ENCODE data around the gene LDB2.

LDB2 gene

DNA sequence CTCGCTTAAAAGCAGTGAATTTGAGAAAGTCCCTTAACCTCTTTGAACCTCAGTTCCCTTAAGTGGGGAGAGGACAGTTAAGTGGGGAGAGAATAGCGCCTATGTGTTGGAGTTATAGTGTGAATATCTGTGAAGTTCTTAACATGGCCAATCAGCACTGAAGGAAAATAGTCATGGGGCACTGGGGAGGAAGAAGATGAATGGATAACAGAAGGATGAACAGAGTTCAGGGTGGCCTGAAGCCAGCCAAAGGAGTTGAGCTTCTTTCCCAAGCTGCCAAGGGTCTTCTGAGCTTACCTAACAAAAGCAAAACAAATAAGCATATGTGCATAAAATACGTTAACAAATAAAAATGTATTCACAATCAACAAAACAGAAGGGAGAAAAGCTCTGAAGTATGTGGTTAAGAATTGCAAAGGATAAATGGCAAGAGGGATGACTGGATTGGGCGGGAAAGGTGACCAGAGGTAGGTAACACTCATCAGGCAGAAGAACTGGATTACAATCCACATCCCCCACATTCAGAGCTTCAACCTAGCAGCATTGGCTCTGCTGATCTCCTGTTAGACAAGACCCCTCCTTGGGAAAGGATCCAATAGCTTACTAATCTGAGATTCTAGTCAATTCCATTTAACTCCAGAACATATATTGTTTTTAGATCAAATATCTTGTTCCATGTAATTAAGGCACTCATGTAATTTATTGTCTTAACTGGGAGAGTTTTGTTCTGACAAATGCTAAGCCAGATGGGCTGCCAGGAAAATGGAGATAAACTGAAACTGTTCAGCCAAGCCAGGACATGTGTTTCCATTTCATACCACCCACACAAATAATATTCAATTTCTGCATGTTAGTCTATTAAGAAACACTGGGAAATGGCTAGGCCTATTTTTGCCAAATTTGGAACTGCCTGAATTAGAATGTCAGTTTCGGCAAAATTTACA, 221.2 kb downstream of the LDB2 start:
- FAIRE-seq, result no peak

DNA sequence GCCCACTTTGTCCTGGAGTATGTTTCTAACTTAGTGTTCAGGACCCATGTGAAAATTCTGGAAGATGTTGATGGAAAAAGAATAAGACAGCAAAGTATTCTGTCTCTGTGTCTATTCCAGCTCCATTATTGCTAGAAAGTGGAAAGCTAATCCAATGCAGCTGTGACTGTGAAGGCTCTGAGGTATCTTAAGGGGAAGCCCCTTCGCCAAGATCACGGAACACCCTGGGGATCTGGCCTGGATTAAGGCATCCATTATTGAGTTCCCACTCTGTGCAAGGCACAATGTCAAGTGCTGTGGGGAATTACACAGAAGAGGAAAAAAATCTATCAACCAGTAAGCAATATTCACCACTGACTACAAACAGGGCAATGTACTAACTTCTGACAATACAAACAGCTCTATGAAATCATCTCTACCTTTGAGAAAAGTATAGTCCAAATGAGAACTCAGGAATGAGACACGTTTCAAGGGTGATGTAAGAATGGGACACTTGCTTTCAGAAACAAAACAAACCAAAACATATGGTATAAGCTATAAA, 222.1 kb downstream of the LDB2 start:
- FAIRE-seq, result no peak

DNA sequence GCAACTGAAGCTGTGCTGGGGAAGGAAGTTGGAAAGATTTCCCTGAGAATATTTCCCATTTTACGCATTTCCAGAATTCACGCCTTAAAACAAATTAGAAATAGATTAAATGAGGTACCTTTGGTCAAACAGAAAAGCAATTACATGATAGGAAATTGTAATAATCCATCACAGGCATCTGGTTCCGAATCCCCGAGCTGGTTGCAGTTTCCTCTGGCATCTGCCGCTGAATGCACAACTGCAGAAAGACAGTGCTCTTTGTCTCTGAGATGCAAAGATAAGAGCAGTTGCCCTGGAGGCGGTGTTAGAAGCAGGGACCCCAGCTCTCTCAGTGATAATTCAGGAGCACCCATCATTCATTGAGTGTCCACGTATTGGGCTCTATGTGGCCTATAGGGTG, 224.4 kb downstream of the LDB2 start:
- no peak for FAIRE-seq

DNA sequence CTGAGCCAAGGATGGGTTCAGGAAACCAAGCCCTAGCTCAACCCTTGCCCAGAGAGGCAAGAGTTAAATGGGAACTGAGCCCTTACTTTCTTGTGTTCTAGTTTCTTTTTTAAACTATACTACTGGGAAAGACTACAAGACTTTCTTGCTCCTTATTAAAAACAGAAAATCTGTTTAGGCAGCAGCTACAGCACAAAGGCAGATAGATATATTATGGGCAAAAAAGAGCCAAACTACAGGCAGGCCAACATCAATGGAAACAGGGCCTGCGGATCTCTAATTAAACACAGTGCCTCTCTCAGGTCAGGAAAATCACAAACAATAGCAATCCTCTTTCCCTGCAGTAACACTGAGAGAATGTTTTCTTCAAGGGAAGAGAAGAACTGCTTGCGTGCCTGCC, 226.0 kb downstream of the LDB2 start:
- FAIRE-seq, result no peak

DNA sequence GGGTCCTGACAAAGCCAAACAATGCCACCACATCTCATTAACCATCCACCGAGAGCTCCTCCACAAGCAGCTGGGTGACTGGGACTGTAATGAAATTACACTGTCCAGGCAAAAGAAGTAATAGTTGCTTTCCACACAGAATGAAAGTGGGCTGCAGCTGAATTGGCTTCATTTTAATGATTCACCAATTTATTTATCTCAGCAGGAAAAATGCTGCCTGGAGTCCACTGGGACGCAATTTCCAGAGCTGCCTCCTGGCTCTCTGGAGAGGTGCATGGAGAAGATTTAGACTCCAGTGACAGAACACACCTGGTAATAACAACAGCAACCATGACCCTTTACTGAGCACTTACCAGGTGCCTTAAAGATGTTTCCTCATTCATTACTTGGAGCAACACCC, 226.7 kb downstream of the LDB2 start:
- no peak for FAIRE-seq

DNA sequence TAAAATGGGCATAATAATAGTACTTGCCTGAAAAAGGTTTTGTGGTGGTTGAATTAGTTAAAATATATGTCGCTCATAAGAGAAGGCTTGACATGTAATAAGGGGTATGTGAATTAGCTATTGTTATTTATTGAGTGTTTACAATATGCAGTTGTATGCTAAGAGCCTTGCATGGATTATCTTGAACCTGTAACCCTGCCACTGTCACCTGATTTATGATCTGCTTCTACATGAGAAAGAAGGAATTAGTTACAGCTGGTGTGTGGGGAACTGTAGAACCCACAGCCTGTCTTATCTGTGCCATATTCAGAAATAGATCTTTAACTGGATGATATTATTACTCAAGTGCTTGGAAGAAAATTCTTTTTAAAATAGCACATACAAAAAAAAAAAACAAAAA, 227.7 kb downstream of the LDB2 start:
- no peak for FAIRE-seq

DNA sequence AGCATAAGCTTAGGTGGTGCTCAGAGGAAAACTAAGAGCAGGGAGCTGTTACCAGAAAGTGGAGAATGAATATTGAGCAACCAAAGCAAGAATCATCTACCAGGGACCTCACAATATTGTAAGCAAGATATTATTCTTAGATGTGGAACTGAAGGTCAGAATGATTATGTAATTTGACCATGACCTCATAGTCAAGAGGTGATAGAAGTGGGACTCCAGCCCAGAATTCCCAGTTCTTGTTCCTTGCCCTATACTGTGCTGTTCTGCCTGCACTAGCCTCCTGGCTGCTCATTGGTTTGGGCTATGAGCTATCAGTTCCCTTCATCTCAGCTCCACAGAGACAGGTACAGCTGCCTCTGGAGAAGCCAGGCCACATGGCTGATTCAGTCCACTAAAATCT, 229.4 kb downstream of the LDB2 start:
- FAIRE-seq, result no peak

DNA sequence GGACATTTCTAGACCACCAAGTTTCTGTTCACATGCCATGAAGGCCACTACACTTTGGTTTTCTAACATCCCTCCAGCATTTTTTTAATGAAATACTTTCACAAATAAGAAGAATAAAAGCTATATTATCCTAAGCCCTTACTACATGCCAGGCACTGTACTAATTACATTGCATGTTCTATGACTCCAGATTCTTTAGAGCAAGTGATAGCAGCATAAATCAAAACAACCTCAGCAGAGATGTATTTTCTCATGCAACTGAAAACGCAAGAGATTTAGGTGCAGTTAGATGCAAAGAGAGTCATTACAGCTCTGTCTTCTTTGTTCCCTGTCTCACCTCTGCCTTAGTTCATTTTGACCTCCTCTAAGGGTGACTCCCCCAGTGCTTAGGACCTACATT, 230.0 kb downstream of the LDB2 start:
- no peak for FAIRE-seq

DNA sequence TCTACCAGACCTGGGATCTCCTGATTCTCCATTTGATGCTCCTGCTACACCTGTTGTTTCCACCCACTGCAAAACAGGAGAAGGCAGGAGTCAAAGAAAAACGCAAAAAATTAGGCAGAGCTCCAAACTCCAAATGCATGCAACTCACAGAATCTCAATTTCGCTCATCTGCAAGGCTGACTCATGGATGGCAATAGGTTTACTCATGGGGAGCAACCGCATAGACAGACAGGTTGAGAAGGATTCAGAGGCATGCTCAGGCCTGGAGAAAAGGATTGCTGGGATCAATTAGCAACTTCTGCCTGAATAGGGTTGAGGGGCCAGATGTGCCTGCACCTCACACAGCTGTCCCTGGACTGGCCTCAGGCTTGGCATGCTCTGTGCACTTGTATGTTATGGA, 231.0 kb downstream of the LDB2 start:
- no peak for FAIRE-seq

DNA sequence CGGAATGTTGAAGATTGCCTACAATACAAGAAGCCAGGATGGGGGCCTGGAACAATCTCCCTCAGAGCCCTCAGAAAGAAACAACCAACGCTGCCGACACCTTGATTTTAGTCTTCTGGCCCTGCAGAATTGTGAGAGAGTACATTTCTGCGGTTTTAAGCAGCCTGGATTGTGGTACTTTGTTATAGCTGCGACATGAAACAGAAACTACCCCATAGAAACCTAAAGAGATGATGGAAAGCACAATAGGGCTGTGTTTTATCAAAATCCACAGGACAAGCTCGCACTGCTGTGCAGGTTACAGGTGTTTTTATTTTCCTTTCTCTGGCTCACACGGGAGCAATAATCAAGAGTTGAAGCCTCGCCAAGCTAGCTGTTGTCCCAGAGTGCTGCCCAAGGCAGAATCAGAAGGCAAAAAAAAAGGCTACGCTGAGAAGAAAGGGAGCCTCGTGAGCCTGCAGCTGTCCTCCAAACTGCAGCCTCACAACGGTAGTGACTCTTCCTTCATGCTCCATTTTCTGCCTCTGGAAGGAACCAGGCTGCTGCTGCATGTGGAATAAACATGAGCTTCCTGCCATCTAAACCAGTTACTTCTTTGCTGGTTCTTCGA, 232.4 kb downstream of the LDB2 start:
- no peak for FAIRE-seq

DNA sequence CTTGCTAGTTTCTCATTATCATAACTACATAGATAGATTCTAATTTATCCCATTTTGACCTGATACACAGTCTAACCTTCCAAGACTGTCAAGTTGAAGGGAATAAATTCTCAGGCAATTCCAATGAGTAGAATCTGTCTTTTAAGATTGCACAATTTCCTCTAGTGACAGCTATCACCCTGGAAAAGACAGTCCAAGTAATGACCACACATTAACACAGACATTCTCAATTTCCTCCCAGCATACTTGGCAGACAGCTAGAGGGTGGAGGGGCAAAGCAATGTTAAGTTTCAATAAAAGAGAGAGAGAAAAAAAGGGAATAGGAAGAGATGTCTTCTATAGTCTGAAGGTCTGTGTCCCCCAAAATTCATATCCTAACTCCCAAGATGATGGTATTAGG, 234.7 kb downstream of the LDB2 start:
- FAIRE-seq, result no peak

DNA sequence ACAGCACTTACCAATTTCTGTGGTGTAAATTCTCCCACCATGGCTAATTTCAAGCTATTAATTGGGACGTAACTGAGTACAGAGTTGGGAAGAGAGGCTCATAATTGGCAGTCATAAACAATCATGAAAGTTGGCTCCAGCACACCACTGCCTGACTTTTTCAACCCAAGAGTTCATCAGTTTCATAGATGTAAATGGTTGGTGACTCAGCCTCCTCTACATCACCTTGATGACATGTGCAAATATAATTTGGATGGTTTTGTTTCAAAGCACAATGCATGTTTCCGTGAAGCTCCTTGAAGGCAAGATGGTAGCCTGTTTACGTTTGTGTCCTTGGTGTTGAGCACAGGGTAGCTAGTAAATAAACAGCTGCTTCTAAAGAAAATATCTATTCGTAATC, 235.1 kb downstream of the LDB2 start:
- no peak for FAIRE-seq

DNA sequence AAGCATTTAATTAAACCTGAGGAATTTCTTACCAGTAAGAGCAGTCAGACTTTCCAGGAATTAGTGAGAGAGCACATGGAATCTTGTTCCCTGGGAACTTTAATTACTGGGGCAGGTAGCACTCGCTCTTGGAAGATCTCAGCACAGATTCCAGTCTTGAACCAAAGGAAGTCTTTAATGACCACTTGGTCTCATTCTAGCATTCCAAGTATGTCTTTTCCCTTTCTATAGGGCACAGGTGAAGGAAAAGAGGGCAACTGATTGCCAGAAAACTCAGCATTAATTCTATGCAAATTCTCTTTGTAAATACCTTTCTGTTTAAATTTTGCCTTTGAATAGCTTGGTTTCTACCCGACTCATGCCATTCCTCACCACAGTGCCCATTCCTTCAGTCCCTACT, 236.6 kb downstream of the LDB2 start:
- FAIRE-seq, result no peak

DNA sequence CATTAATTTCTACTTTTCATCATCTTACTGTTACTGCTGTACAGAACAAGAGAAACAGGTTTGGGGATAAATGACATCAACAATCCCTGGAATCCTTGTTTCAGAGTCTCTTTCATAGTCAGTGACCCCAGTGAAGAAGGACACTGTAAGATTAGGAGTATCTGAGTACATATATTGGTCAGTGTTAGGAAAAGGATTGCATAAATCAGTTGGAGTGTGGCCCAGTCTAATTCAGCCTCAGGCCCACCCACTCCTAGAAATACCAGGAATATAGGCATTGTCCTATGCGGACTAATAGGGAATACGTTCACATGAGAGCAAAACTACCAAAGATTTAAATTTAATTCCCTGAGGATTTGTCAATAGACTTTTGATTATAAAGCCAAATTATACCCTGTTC, 237.8 kb downstream of the LDB2 start:
- FAIRE-seq, result no peak

DNA sequence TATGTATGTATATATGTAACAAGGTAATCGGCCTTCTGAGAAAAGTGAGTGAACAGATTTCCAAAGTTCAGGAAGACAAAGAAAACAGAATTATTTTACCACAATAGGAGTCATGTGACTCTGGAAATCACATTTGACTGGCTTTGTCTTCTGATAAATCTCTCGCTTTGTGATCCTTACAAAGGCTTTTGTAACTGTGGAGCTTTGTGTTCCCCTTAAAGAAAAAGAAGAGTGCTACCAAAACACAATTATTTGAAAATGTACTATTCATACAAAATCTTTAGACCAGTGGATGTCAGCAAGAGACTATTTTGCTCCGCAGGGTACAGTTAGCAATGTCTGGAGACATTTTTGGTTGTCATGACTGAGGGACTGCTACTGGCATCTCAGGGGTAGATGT, 238.8 kb downstream of the LDB2 start:
- no peak for FAIRE-seq

DNA sequence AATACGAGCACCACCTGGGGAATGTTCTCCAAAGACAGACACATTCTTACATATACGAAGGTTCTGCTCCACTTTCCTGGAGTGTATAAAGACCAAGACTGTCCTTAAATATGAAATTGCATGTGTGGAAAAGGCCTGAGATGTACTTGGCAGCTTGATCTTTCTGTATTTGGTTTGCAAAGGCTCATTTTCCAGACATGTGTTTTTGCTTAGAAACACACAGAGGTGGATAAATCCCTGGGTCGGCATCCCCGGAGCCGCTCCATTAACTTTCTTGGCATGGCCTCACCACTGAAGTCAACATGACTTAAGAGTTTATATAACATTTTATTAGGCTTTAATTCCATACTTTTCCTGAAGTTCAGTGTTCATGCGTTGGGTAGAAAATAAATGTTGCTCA, 239.4 kb downstream of the LDB2 start:
- FAIRE-seq, result no peak

DNA sequence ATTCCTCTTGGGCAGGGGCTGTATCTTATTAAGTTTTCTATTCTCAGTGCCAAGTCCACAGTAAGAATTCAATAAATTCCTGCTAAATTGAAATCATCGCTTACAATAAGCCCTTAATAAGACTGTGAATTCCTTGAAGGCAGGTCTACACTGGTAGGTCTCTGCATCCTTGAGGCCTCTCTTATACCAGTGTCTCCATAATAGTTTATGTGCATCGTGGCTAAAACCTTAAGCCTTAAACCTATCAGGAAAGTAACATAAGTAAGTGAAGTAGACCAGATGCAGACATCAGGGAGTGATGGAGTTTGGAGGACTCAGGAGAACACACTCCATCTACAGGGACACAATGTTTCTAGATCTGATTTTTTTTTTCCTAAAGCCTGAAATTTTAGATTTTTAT, 240.3 kb downstream of the LDB2 start:
- no peak for FAIRE-seq

DNA sequence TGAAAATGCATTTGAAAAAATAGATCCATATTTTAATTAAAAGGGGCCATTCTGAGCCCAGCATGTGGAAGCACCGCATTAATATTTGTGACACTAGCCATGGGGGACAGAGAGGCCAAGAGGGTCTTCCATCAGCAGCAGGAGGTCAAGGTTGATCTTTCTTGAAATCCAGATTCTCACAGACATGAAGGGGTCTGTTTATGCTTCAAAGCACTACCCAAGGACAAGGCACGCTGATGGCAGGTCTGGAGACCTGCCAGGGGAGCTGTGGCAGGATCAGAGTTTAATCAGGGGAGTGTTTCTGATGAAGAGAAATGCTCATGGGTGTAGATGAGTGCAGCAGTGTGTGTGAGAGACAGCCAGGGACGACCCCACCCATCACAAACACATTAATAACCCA, 243.3 kb downstream of the LDB2 start:
- no peak for FAIRE-seq

DNA sequence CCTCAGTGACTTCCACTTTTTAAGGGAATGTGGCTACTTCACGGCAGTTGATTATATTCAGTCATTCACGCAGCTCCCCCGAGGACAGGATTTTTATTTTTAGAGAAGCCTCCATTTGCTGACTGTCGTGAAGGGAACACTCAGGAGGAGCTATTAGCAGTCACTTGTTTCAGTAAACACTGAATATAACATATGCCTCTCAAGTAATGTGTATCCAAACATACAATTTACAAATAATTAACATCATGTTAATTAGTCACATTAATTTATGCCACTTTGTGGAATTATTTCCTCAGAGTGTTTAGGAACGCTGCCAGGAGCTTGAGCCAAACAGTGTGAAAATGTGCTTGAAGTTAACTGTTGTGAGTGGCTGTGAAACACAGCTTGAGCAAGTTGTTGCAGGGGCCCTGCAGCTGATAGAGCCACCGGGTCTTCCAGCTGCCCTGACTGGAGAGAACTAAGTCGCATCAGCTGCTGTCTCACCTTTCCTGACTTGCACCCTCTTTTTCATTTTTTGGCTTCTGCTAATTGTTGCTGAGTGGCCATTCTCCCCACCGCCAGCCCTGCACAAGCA, 245.6 kb downstream of the LDB2 start:
- FAIRE-seq, result no peak

DNA sequence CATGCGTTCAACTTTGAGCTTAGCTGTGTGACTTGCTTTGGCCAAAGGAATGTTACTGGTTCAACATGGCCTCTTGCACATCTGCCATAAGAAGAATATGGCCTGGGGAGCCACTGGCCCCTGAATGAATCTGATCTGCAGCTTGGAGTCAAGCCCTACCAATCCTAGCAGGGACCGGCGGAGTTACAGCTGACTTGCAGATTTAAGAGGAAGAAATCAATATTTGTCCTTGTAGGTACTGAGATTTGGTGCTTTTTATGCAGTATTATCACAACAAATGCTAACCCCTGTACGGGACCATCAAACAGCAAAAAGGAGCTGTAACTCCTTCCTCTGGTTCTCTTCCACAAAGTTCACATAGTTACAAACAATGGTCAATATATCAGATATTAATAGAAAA, 252.0 kb downstream of the LDB2 start:
- FAIRE-seq, result no peak

DNA sequence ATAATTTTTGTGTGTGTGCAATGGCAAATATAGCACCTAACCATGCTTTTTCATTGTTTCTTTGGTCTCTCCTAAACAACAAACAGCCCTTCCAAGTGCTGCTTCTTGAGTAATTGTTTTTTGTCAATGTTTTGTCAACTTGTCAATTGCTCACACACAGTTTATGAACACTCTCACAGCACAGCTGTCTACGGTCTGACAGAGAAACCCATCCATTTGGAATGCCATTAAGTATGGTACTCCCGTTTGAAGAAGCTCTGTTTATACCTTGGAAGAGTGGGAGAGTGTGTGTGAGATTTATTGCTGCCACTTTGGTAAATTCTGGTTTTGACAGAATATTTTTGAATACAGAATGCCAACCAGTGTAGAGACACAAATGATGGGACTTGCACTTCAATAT, 254.6 kb downstream of the LDB2 start:
- FAIRE-seq, result no peak

DNA sequence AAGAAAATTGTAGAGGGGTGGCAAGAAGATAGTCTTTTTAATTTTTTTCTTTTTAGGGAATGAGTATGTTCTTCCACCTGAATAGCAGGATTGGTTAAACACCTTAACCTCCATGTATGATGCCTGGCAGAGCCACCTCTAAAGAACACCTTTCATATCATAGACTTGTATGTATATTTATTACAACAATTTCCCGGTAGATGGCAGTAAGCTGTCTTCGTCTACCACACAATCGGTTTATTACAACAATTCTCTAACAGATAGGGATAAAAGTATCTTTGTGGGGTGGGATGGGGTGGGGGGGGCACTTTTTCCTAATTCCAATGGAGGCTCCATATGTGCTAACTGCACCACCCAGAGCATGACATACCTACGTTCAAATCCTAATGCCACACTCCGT, 255.5 kb downstream of the LDB2 start:
- FAIRE-seq, result no peak

DNA sequence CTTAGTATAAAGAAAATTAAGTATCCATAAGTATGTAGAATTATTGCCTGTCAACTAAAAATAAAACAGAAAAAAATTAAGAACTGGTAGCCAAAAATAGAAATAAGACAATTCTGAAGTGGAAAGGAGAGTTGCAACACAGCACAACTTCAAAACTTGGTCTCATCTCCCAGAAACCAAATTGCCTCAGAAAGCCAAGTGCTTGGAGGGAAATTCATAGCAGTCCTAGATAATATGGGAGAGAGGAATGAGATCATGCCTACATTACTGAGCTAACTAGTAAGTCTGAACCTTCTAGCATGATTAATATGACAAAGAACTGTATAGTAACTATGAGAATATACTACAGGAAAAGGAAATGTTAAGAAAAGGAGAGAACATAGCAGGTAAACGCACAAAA, 256.5 kb downstream of the LDB2 start:
- FAIRE-seq, result no peak

Data from islet of Langerhans (tissue), 1 donor.